ENCODE results near the gene ERG. TPM values are rescaled to one million over a fixed set of nuclear protein-coding genes. Genes with fewer than 3 reads are reported as not detected.

The ERG gene
- total RNA-seq, 2 donors from 2014 or later = not detected

DNA sequence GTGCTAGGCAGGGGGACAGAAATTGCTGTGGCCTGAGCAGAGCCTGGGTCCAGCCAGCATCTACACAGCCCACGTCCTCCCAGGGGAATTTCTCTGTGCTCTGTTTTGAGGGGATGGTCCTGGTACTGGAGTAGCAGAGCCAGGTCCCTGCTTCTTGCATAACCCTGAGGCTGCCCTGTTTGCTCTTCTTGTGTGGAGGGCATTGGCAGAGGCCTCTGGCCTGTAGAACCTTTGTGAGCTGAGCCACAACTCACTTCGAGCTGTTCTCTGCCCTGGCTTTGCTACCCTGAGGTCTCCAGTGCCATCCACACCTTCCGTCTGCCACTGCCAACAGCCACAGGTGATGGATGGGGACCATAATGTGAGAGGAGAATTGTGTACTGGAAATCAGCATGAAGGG lies 139.6 kb downstream of the ERG start:
- no peaks in the 10 kb centered on the region for H3K9me3 Mint-ChIP-seq
- H3K36me3 Mint-ChIP-seq = no peaks in the 10 kb centered on the region
- H3K4me3 Mint-ChIP-seq = no peak overlapping the region
- ATAC-seq (no peak), DNase-seq (ENCODE audit: low spot score) (no peak)
- peaks cover 10% of the 10 kb centered on the region in 2 donors for H3K27me3 Mint-ChIP-seq
- H3K4me1 Mint-ChIP-seq (ENCODE audit: low read depth in 2 of 2) = no peaks in the 10 kb centered on the region
- no peak overlapping the region for H3K27ac Mint-ChIP-seq

GRCh38 chr21:38358098-38358497 lies 140.2 kb downstream of the ERG start:
- no peak for ATAC-seq
- Mint-ChIP-seq H3K27ac (no peak overlapping the region), H3K27me3 (peaks cover 10 to 12% of the 10 kb centered on the region in 2 donors), H3K9me3 (no peaks in the 10 kb centered on the region), H3K4me3 (no peak overlapping the region), H3K4me1 (ENCODE audit: low read depth in 2 of 2) (no peaks in the 10 kb centered on the region), H3K36me3 (no peaks in the 10 kb centered on the region)
- no peak for DNase-seq (ENCODE audit: low spot score)

GRCh38 chr21:38356883-38357625 lies 141.2 kb downstream of the ERG start:
- no peak for ATAC-seq
- Mint-ChIP-seq H3K4me3 (no peak overlapping the region), H3K4me1 (ENCODE audit: low read depth in 2 of 2) (no peaks in the 10 kb centered on the region), H3K27me3 (peaks cover 10 to 14% of the 10 kb centered on the region in 2 donors), H3K36me3 (no peaks in the 10 kb centered on the region), H3K27ac (no peak overlapping the region), H3K9me3 (no peaks in the 10 kb centered on the region)
- no peak for DNase-seq (ENCODE audit: low spot score)

GRCh38 chr21:38355992-38356781 lies 142.1 kb downstream of the ERG start:
- Mint-ChIP-seq H3K27me3 (peaks cover 16 to 18% of the 10 kb centered on the region in 2 donors), H3K36me3 (no peaks in the 10 kb centered on the region), H3K4me3 (no peak overlapping the region), H3K27ac (no peak overlapping the region), H3K9me3 (no peaks in the 10 kb centered on the region), H3K4me1 (ENCODE audit: low read depth in 2 of 2) (no peaks in the 10 kb centered on the region)
- ATAC-seq (peak; percentile 61 to 77), DNase-seq (ENCODE audit: low spot score) (peak; percentile 66)

DNA sequence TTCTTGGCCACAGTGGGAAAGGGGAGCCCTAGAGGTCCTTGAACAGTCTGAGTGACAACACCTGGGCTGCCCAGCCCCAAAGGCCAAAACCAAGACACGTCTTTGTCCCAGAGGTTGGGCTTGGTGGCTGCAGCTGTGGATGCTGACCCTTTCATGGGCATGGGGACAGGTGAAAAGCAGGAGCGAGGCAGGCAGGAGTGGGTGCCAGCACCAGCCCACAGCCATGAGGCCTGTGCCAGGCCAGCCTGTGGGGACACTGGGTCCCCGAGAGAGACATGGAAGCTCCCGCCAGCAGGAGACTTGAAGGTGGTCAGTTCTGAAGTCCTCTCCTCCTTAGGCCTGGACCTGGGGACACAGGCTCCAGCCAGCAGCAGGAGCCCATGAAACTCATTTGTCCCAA lies 142.9 kb downstream of the ERG start:
- Mint-ChIP-seq H3K9me3 (no peaks in the 10 kb centered on the region), H3K27me3 (peaks cover 16 to 20% of the 10 kb centered on the region in 2 donors), H3K4me1 (ENCODE audit: low read depth in 2 of 2) (no peaks in the 10 kb centered on the region), H3K4me3 (no peak overlapping the region), H3K27ac (no peak overlapping the region), H3K36me3 (no peaks in the 10 kb centered on the region)
- no peak for ATAC-seq
- no peak for DNase-seq (ENCODE audit: low spot score)

DNA sequence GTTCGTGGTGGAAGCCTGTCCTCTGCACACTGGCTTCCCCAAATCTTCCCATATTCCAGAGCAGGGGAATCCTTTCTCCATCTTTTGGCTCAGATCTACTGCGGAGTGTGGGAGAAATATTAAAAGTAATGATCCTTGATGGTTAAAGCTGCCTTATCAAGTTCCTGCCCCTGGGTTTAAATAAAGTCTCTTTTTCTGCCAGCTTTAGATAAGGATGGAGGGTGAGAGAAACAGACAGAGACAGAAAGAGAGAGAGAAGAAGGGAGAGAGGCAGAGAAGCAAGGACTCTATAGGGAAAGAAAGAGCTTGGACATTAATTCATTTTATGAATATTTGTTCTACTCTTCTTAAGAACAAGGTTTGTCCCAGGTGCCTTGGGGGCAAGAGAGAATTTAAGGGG lies 143.5 kb downstream of the ERG start:
- no peaks in the 10 kb centered on the region for H3K4me1 Mint-ChIP-seq (ENCODE audit: low read depth in 2 of 2)
- DNase-seq (ENCODE audit: low spot score) (no peak), ATAC-seq (no peak)
- H3K27ac Mint-ChIP-seq = no peak overlapping the region
- H3K9me3 Mint-ChIP-seq = no peaks in the 10 kb centered on the region
- no peak overlapping the region for H3K4me3 Mint-ChIP-seq
- peaks cover 19 to 26% of the 10 kb centered on the region in 2 donors for H3K27me3 Mint-ChIP-seq
- no peaks in the 10 kb centered on the region for H3K36me3 Mint-ChIP-seq

DNA sequence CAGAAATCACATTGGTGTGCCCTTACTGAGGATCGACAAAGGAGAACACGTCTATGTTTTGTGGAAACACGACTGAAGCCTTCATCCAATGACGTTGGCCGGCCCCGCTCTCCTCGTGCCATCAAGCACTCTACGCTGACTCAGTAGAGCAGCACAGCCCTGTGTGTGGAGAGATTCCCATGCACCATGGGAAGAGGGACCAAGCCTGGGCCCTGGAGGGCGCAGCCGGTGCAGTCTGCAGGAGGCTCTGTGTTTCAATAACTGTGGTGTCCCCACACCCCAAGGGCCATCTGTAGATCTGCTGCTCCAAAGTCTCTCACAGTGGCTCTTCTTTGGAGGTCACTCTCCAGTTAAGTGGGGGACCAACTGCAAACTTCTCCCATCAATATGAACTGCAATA lies 144.0 kb downstream of the ERG start:
- Mint-ChIP-seq H3K4me1 (ENCODE audit: low read depth in 2 of 2) (no peaks in the 10 kb centered on the region), H3K36me3 (no peaks in the 10 kb centered on the region), H3K9me3 (no peaks in the 10 kb centered on the region), H3K27me3 (peaks cover 19 to 26% of the 10 kb centered on the region in 2 donors), H3K27ac (no peak overlapping the region), H3K4me3 (no peak overlapping the region)
- ATAC-seq (no peak), DNase-seq (ENCODE audit: low spot score) (no peak)

DNA sequence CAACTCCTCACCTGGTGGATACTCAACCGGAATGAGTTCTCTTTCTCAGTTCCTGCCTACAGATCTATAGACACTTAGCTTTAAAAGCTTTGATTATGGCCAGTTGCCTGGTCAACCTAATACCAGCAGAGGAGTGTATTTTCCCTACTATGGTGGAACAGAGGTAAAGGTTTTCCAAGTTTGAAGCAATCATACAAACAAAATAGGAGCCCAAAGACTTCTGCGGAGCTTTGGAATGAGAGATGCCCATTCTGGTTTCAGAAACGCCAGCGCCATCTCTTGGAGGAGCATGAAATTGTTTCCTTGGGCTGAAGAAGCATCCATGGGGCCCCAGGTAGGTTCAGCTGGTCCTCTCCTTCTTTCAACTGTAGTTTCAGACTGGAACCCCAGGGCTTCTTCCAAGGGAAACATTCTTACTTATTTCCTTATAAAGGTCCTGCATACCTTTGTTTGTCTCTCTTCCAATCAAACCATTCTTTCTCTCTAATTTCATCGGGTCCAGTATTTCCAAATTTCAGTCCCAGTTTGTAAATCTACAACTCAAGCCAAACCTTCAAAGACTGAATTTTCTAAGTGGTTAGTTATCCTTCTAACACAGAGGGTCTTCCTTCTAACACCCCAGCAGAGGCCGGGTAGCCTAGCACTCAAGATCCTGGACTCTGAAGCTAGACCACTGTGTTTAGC lies 145.6 kb downstream of the ERG start:
- DNase-seq (ENCODE audit: low spot score) (no peak), ATAC-seq (no peak)
- Mint-ChIP-seq H3K9me3 (no peaks in the 10 kb centered on the region), H3K4me3 (no peak overlapping the region), H3K27ac (no peak overlapping the region), H3K27me3 (peaks cover 16 to 26% of the 10 kb centered on the region in 2 donors), H3K36me3 (no peaks in the 10 kb centered on the region), H3K4me1 (ENCODE audit: low read depth in 2 of 2) (no peaks in the 10 kb centered on the region)

DNA sequence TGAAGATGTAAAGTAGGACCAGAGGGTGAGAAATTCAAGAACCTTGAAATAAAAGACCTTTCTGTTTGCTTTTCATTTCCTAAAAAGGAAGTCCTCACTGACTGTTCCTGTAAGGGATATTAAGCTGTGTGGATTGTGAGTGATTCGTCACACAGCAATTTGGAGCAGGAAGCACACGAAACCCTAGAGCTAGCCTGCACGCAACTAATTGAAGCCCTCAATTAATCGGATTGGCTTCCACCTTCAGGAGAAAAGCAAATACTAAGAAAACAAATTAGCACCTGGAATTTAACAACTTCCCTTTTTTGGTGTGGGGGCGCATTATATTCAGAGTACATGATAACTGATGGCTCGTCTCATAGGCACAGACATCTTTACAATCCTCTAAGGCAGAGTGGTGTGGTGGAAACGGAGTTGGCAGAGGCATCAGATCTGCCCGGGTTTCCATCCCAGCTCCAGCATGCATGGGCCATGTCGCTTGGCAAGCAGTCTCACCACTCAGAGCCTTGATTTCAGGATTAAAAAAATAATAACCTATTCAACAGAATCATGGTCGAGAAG lies 146.2 kb downstream of the ERG start:
- DNase-seq (ENCODE audit: low spot score) (no peak), ATAC-seq (no peak)
- Mint-ChIP-seq H3K36me3 (no peaks in the 10 kb centered on the region), H3K27ac (no peak overlapping the region), H3K4me1 (ENCODE audit: low read depth in 2 of 2) (no peaks in the 10 kb centered on the region), H3K4me3 (no peak overlapping the region), H3K9me3 (no peaks in the 10 kb centered on the region), H3K27me3 (peaks cover 18 to 30% of the 10 kb centered on the region in 2 donors)

- Mint-ChIP-seq H3K9me3 (no peaks in the 10 kb centered on the region), H3K4me3 (no peak overlapping the region), H3K27ac (no peak overlapping the region), H3K4me1 (ENCODE audit: low read depth in 2 of 2) (no peaks in the 10 kb centered on the region), H3K36me3 (no peaks in the 10 kb centered on the region), H3K27me3 (peaks cover 19 to 36% of the 10 kb centered on the region in 2 donors)
- ATAC-seq (no peak), DNase-seq (ENCODE audit: low spot score) (no peak)
These were observed 146.9 kb downstream of the ERG start for GRCh38 chr21:38351176-38351959.

DNA sequence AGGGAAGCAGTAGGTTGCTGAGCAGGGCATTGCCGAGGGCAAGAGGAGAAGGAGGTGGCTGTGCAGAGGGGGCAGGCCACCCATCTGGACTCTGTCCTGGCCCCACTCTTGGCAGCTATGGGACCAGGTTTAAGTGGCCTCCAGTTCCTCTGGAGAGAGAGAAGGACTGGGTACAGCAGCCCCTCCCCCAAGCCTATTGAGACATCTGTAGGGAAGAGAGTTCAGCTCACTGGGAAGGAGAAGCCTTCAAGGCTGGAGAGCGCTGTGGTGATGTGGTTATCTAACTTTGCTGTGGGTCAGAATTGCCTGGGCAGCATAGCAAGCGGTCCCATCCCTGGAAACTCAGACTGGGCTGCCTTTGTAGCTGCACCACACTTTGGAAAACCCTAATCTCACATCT lies 147.6 kb downstream of the ERG start:
- H3K27ac Mint-ChIP-seq = no peak overlapping the region

GRCh38 chr21:38349977-38350376 lies 148.3 kb downstream of the ERG start:
- DNase-seq (ENCODE audit: low spot score) = no peak
- no peaks in the 10 kb centered on the region for H3K36me3 Mint-ChIP-seq
- no peak for ATAC-seq
- H3K4me1 Mint-ChIP-seq (ENCODE audit: low read depth in 2 of 2) = no peaks in the 10 kb centered on the region
- H3K9me3 Mint-ChIP-seq = no peaks in the 10 kb centered on the region
- peaks cover 23 to 41% of the 10 kb centered on the region in 2 donors for H3K27me3 Mint-ChIP-seq
- H3K27ac Mint-ChIP-seq = no peak overlapping the region
- no peak overlapping the region for H3K4me3 Mint-ChIP-seq

More for the DNA sequence above, 147.6 kb downstream of the ERG start:
- DNase-seq (ENCODE audit: low spot score) = no peak
- Mint-ChIP-seq H3K36me3 (no peaks in the 10 kb centered on the region), H3K9me3 (no peaks in the 10 kb centered on the region), H3K4me3 (no peak overlapping the region), H3K4me1 (ENCODE audit: low read depth in 2 of 2) (no peaks in the 10 kb centered on the region), H3K27me3 (peaks cover 23 to 43% of the 10 kb centered on the region in 2 donors)
- ATAC-seq = no peak

GRCh38 chr21:38349111-38349746 lies 149.0 kb downstream of the ERG start:
- H3K36me3 Mint-ChIP-seq = no peaks in the 10 kb centered on the region

More at GRCh38 chr21:38349111-38349746, 149.0 kb downstream of the ERG start:
- Mint-ChIP-seq H3K4me1 (ENCODE audit: low read depth in 2 of 2) (no peaks in the 10 kb centered on the region), H3K27me3 (peaks cover 16 to 33% of the 10 kb centered on the region in 2 donors), H3K9me3 (no peaks in the 10 kb centered on the region), H3K4me3 (no peak overlapping the region), H3K27ac (no peak overlapping the region)
- ATAC-seq (no peak), DNase-seq (ENCODE audit: low spot score) (no peak)
